ENCODE data around the gene METTL3.

METTL3 gene

GRCh38 chr14:21526672-21527317 is 15.7 kb upstream of the METTL3 start:
- DNase-seq = no peak

GRCh38 chr14:21525962-21526671 is 15.0 kb upstream of the METTL3 start, which contains the start of gene SALL2:
Gene SALL2, minus strand, starts transcription at chr14:21526346. Its CDS starts 219 bp downstream, at chr14:21526127.
- DNase-seq = peak; percentile 32 to 60 (median 54)

DNA sequence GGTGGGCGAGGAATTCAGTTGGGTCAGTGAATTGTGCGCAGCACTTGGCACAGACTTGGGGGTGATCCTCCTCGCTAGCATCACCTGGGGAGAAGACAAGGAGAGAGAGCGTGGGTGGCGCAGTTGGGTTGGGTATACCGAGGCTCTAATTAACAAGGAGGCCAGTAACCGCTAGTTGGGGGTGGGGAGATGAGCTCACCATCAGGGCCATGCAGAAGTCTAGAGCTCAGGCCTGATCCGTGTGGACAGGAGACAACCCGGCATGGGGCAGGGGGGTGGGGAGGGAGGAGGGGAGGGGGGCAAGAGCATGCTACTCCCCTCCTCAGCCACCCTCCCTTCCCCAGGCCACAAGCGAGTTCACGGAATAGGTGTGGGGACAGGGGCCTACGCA is 14.4 kb upstream of the METTL3 start:
- no peak for DNase-seq

- no peak for DNase-seq
These were observed 13.7 kb upstream of the METTL3 start for GRCh38 chr14:21524575-21525490.

DNA sequence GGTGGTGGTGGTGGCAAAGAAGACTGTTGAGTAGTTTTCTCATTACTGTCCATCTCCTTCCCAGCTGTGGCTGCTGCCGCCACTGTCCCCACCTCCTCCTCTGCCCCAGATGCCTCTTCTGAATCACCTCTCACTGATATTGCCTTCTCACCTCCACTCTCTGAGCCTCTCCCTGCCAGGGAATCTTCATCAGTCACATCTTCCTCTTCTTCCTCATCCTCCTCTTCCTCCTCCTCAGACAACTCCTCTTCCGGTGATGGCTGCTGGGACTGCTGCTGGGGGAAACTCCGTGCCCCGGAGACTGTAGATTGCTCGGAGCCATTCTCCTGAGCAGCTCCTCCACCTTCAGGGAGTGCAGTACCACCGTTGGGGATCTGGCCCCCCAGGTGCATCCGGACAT is 12.1 kb upstream of the METTL3 start:
- DNase-seq = no peak

- DNase-seq = no peak
These were observed 10.4 kb upstream of the METTL3 start for GRCh38 chr14:21521501-21521900.

- DNase-seq = no peak
These were observed 9.6 kb upstream of the METTL3 start for GRCh38 chr14:21520767-21521166.

GRCh38 chr14:21518725-21519124 is 7.6 kb upstream of the METTL3 start:
- DNase-seq = no peak

GRCh38 chr14:21514341-21514740 is 3.2 kb upstream of the METTL3 start:
- no peak for DNase-seq

DNA sequence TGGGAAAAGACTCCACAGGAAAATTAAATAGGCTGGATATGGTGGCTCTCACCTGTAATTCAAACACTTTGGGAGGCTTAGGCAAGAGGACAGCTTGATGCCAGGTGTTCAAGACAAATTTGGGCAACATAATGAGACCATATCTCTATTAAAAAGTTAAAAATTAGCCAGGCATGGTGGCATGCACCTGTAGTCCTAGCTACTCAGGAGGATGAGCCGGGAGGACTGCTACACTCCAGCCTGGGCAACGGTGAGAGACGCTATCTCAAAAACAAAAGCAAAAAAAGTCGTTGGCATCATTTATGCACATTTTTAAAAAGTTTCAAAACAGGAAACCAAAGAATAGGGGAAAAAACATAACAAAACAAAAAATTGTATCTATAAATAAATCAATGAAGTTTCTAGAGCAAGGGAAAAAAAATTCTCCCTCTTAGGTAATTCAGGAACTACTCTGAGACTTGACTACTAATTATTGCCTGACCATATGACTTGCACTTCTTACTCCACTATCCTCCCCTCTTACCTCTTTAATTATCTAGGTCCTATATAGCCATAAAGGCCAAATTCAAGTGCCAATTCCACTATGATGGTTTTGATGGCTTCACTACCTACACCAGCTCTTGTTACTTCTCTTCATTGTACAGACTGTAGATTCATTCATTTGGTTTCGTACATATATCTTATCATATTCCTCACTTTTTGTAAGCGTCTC is 1.6 kb downstream of the METTL3 start:
- DNase-seq = no peak

GRCh38 chr14:21506557-21506956 is 4.6 kb downstream of the METTL3 start:
- DNase-seq = no peak

- peak in 1 of 5 donors; percentile 41 for DNase-seq
These were observed 6.1 kb downstream of the METTL3 start for GRCh38 chr14:21505012-21505553.

GRCh38 chr14:21503376-21503775 is 7.8 kb downstream of the METTL3 start:
- no peak for DNase-seq

- DNase-seq = no peak
These were observed 9.6 kb downstream of the METTL3 start for GRCh38 chr14:21501568-21501967.

- peak in 1 of 5 donors; percentile 42 for DNase-seq
These were observed 12.3 kb downstream of the METTL3 start for GRCh38 chr14:21498540-21499526.

DNA sequence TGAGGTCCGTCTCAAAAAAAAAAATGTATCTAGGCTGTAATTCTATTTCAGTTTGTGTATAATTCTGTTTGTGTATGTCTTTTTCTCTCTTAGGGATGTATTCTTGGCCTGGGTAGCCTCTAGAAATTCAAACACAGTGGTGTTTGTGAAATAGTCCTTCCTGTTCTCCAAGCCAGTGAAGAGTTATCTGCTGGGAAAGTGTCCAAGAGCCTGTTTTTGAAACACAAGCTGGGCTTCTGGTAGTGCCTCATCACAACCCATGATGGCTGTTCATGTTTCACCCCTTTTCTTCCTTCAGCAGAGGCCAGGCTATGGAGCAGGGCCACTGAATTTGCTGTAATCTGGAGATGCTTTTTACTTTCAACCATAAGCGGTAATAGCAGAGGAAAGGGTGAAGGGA is 14.7 kb downstream of the METTL3 start:
- DNase-seq = no peak

- DNase-seq = no peak
These were observed 16.0 kb downstream of the METTL3 start for GRCh38 chr14:21494902-21495762.

- no peak for DNase-seq
These were observed 24.5 kb downstream of the METTL3 start for GRCh38 chr14:21486640-21487087.

DNA sequence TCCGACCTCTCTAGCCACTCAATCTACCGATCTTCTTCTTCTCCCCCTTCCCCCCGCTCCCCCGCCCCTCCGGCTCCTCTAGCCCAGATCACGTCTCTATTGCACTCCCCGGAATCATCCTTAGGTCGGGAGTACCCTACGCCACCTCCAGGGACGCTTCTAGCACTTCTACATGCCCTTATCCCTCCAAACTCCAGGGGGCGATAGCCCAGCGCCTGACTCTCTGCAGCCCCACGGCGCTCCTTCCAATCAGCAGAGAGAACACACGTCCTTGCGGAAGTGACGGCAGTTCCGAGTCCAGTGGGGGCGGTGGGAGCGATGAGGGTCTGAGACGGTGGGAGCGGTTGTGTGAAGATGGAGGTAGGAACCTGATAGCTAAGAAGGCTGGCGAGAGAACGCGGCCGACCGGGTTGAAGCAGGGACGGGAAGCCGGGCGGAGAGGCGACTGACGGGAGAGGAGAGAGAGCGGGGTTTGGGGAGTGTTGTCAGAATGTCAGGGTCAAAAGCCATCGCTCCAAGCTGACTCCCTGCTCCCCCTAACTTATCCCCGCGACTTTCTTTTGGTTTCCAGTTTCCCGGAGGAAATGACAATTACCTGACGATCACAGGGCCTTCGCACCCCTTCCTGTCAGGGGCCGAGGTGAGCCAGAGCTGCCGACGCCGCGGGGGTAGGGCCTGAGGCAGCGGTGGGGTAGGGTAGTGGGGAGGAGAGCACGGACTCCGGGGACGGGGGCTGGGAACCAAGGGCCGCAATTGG is 34.0 kb downstream of the METTL3 start, which contains the start of the genes RAB2B and TOX4:
TSS of gene RAB2B (minus strand) at position 35 of the 757 bp plus-strand sequence. CDS start 87 bp downstream, outside the sequence.
TSS of gene TOX4 (plus strand) at position 271 of the 757 bp plus-strand sequence. CDS start at position 355, 84 bp downstream.
- peak; percentile 89 to 98 (median 94) for DNase-seq
